DMS79 treated with DMSO at 0.1 percent for 48 hours (cell line): ENCODE measurements around the gene HBS1L.
"Not testable (repeated sequence)": the region's sequence is repeated elsewhere in the genome, so short reads cannot be mapped to it uniquely, and the experiment has no call there.

Experiments used
- DNase-seq: peaks from one replicate; lab custom pipeline; 2025; lab: John Stamatoyannopoulos, UW

HBS1L gene

GRCh38 chr6:135075018-135075417, 20.4 kb upstream of the HBS1L start:
- DNase-seq: no peak

- DNase-seq: no peak
Observed at GRCh38 chr6:135073756-135074393, 19.3 kb upstream of the HBS1L start.

GRCh38 chr6:135073217-135073616, 18.6 kb upstream of the HBS1L start:
- no peak for DNase-seq

- DNase-seq: no peak
Observed at GRCh38 chr6:135072753-135073152, 18.1 kb upstream of the HBS1L start.

GRCh38 chr6:135071541-135071940, 16.9 kb upstream of the HBS1L start:
- no peak for DNase-seq

- no peak for DNase-seq
Observed at GRCh38 chr6:135067911-135068310, 13.3 kb upstream of the HBS1L start.

GRCh38 chr6:135066806-135067205, 12.2 kb upstream of the HBS1L start:
- DNase-seq: no peak

- DNase-seq: no peak
Observed at GRCh38 chr6:135066397-135066796, 11.8 kb upstream of the HBS1L start.

GRCh38 chr6:135064586-135064985, 10.0 kb upstream of the HBS1L start:
- no peak for DNase-seq

- DNase-seq: no peak
Observed at GRCh38 chr6:135063926-135064325, 9.3 kb upstream of the HBS1L start.

- DNase-seq: no peak
Observed at GRCh38 chr6:135062735-135063134, 8.1 kb upstream of the HBS1L start.

- no peak for DNase-seq
Observed at GRCh38 chr6:135060076-135060475, 5.5 kb upstream of the HBS1L start.

GRCh38 chr6:135058299-135058698, 3.7 kb upstream of the HBS1L start:
- not testable (repeated sequence) for DNase-seq

GRCh38 chr6:135056632-135057031, 2.0 kb upstream of the HBS1L start:
- DNase-seq: no peak

GRCh38 chr6:135054226-135054568, 425 bp downstream of the HBS1L start:
- DNase-seq: peak; percentile 65

GRCh38 chr6:135053406-135053805, 1.2 kb downstream of the HBS1L start:
- no peak for DNase-seq

GRCh38 chr6:135052939-135053338, 1.7 kb downstream of the HBS1L start:
- no peak for DNase-seq

- no peak for DNase-seq
Observed at GRCh38 chr6:135048915-135049314, 5.7 kb downstream of the HBS1L start.

- DNase-seq: no peak
Observed at GRCh38 chr6:135047336-135047735, 7.3 kb downstream of the HBS1L start.

GRCh38 chr6:135046912-135047311, 7.7 kb downstream of the HBS1L start:
- DNase-seq: no peak

- no peak for DNase-seq
Observed at GRCh38 chr6:135044639-135045038, 10.0 kb downstream of the HBS1L start.

- no peak for DNase-seq
Observed at GRCh38 chr6:135043846-135044245, 10.8 kb downstream of the HBS1L start.

GRCh38 chr6:135043364-135043763, 11.3 kb downstream of the HBS1L start:
- no peak for DNase-seq

- DNase-seq: no peak
Observed at GRCh38 chr6:135038335-135038734, 16.3 kb downstream of the HBS1L start.

- no peak for DNase-seq
Observed at GRCh38 chr6:135037541-135037940, 17.1 kb downstream of the HBS1L start.
